ENCODE data around the gene SEC61A1. TPM values are rescaled to one million over a fixed set of nuclear protein-coding genes. Genes with fewer than 3 reads are reported as not detected.
A peak's percentile ranks its signal among the peaks of the same experiment; 100 is the strongest.

Gene SEC61A1
- total RNA-seq, 1 experiment from 2014 or later = 182 TPM

- Histone ChIP-seq H3F3A (ENCODE audit: low read length, unreplicated experiment) (no peaks in the 10 kb centered on the region), H3K4me3 (ENCODE audit: low read length) (no peak overlapping the region), H3K27me3 (ENCODE audit: low read length) (no peaks in the 10 kb centered on the region), H3K79me2 (ENCODE audit: low read length) (no peaks in the 10 kb centered on the region), H3K9me2 (replicated peaks; ENCODE audit: low read length) (no peaks in the 10 kb centered on the region), H3K4me1 (ENCODE audit: insufficient read depth, low read length) (no peaks in the 10 kb centered on the region), H3K36me3 (ENCODE audit: low read depth, low read length) (peaks cover 82% of the 10 kb centered on the region), H3K27ac (ENCODE audit: low read length) (no peak overlapping the region), H3K9me3 (ENCODE audit: low read length) (no peaks in the 10 kb centered on the region), H4K20me1 (ENCODE audit: low read length) (peaks cover 11% of the 10 kb centered on the region; the same call in 1 of the 2 replicates), H3K9ac (ENCODE audit: low read length) (no peak overlapping the region), H3K4me2 (ENCODE audit: low read length) (no peak overlapping the region), H2AFZ (ENCODE audit: low read length) (no peak overlapping the region)
- no peak for ATAC-seq
- no TSS peak for BruUV-seq (replicated peaks)
- CTCF ChIA-PET = no interaction called here
- intact Hi-C loops (cut with micrococcal nuclease) = no loop called here
- no peak for TF ChIP-seq EZH2phosphoT487 (IDR thresholded peaks at IDR 0.05; ENCODE audit: borderline replicate concordance, low read length)
- TF ChIP-seq CTCF (conservative IDR thresholded peaks at IDR 0.05; ENCODE audit: low read depth, low read length) = no peak
- no peak for TF ChIP-seq EZH2 (IDR thresholded peaks at IDR 0.05; ENCODE audit: low read length, unreplicated experiment)
- POLR2A ChIA-PET (ENCODE audit: unreplicated experiment) = no interaction called here
- DNase-seq = no peak
These were observed 14.4 kb downstream of the SEC61A1 start for GRCh38 chr3:128066676-128067075.

GRCh38 chr3:128067489-128067888 is 15.3 kb downstream of the SEC61A1 start:
- no peaks in the 10 kb centered on the region for H3K79me2 ChIP-seq (ENCODE audit: low read length)
- no peak overlapping the region for H3K4me2 ChIP-seq (ENCODE audit: low read length)
- ChIA-PET CTCF (interaction anchor here (0.6 kb wide), 1 partner anchor 45 kb away, joined by 3 read pairs; no protein-coding TSS in a partner anchor), POLR2A (ENCODE audit: unreplicated experiment) (no interaction called here)
- H3K9ac ChIP-seq (ENCODE audit: low read length) = no peak overlapping the region
- no peak for DNase-seq
- intact Hi-C loops (cut with micrococcal nuclease) = no loop called here
- no peak for ATAC-seq
- H3K9me2 ChIP-seq (replicated peaks; ENCODE audit: low read length) = no peaks in the 10 kb centered on the region
- H3K27ac ChIP-seq (ENCODE audit: low read length) = no peak overlapping the region
- no peak overlapping the region for H2AFZ ChIP-seq (ENCODE audit: low read length)
- peaks cover 79% of the 10 kb centered on the region for H3K36me3 ChIP-seq (ENCODE audit: low read depth, low read length)
- no peak overlapping the region for H3K4me3 ChIP-seq (ENCODE audit: low read length)
- no TSS peak for BruUV-seq (replicated peaks)
- no peaks in the 10 kb centered on the region for H3K27me3 ChIP-seq (ENCODE audit: low read length)
- no peaks in the 10 kb centered on the region for H3F3A ChIP-seq (ENCODE audit: low read length, unreplicated experiment)
- no peaks in the 10 kb centered on the region for H3K4me1 ChIP-seq (ENCODE audit: insufficient read depth, low read length)
- TF ChIP-seq CTCF (conservative IDR thresholded peaks at IDR 0.05; ENCODE audit: low read depth, low read length) (no peak), EZH2 (IDR thresholded peaks at IDR 0.05; ENCODE audit: low read length, unreplicated experiment) (no peak), EZH2phosphoT487 (IDR thresholded peaks at IDR 0.05; ENCODE audit: borderline replicate concordance, low read length) (no peak)
- H3K9me3 ChIP-seq (ENCODE audit: low read length) = no peaks in the 10 kb centered on the region
- peaks cover 11% of the 10 kb centered on the region; the same call in 1 of the 2 replicates for H4K20me1 ChIP-seq (ENCODE audit: low read length)

GRCh38 chr3:128068156-128068620 is 16.0 kb downstream of the SEC61A1 start:
- Histone ChIP-seq H3K79me2 (ENCODE audit: low read length) (no peaks in the 10 kb centered on the region), H3K27ac (ENCODE audit: low read length) (no peak overlapping the region), H3K4me2 (ENCODE audit: low read length) (no peak overlapping the region), H3K4me3 (ENCODE audit: low read length) (no peak overlapping the region), H4K20me1 (ENCODE audit: low read length) (peaks cover 12% of the 10 kb centered on the region; the same call in 1 of the 2 replicates), H3K9me2 (replicated peaks; ENCODE audit: low read length) (no peaks in the 10 kb centered on the region), H3K4me1 (ENCODE audit: insufficient read depth, low read length) (peaks cover 1% of the 10 kb centered on the region; the same call in 1 of the 2 replicates), H3K36me3 (ENCODE audit: low read depth, low read length) (peaks cover 74% of the 10 kb centered on the region), H3K9ac (ENCODE audit: low read length) (no peak overlapping the region), H3K27me3 (ENCODE audit: low read length) (no peaks in the 10 kb centered on the region), H2AFZ (ENCODE audit: low read length) (no peak overlapping the region), H3F3A (ENCODE audit: low read length, unreplicated experiment) (peaks cover under 1% of the 10 kb centered on the region), H3K9me3 (ENCODE audit: low read length) (no peaks in the 10 kb centered on the region)
- ChIA-PET POLR2A (ENCODE audit: unreplicated experiment) (no interaction called here), CTCF (no interaction called here)
- BruUV-seq (replicated peaks) = no TSS peak
- peak; percentile 43; the same call in 1 of the 2 replicates for ATAC-seq
- intact Hi-C loops (cut with micrococcal nuclease) = no loop called here
- no peak for TF ChIP-seq EZH2 (IDR thresholded peaks at IDR 0.05; ENCODE audit: low read length, unreplicated experiment)
- no peak for TF ChIP-seq EZH2phosphoT487 (IDR thresholded peaks at IDR 0.05; ENCODE audit: borderline replicate concordance, low read length)
- peak; percentile 57 for TF ChIP-seq CTCF (conservative IDR thresholded peaks at IDR 0.05; ENCODE audit: low read depth, low read length)
- DNase-seq = peak; percentile 55
